ENCODE results near the gene CNNM4. TPM values are rescaled to one million over a fixed set of nuclear protein-coding genes. Genes with fewer than 3 reads are reported as not detected.
A peak's percentile ranks its signal among the peaks of the same experiment; 100 is the strongest.
"Not testable (repeated sequence)": the region's sequence is repeated elsewhere in the genome, so short reads cannot be mapped to it uniquely, and the experiment has no call there.

CNNM4 gene
- total RNA-seq, 1 experiment from 2014 or later = 7.3 TPM

GRCh38 chr2:96805946-96806345 lies 45.2 kb downstream of the CNNM4 start:
- H3K27ac ChIP-seq; H3K27me3 ChIP-seq (replicated peaks); H3K4me3 ChIP-seq; DNase-seq (ENCODE audit: low read depth in 1 of 2, low spot score in 2 of 2); H3K4me1 ChIP-seq (replicated peaks): not testable (repeated sequence)
- Histone ChIP-seq H3K9me3 (replicated peaks) (peaks cover 11% of the 10 kb centered on the region), H3K36me3 (peaks cover 14% of the 10 kb centered on the region)

DNA sequence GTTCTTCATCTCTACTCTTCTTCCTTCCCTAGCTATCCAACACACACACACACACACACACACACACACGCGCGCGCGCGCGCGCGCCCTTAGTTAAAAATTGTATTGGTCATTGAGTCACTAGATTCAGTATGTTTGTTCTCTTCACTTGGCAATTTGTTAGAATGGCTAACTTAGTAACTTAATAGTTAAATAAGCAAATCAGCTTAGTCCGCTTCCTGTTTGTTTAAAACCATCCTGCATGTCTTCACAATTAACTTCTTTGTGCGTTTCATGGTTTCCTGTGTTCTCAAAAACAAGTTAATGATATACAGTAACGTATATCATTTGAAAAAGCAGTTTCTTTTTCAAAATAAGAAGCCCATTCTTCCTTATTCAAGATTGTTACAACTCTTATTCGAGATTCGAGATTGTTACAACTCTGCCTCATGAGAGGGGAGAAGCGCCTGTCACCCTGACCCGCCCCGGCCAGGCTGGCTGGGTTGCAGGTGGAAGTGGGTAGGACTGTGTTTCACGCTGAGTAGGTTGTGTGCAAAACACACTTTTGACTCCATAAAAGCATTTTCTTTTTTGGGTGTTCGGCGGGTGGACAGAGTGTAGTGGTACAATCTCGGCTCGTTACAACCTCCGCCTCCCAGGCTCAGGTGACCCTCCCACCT lies 45.9 kb downstream of the CNNM4 start:
- H3K4me3 ChIP-seq = no peak overlapping the region
- peaks cover 6% of the 10 kb centered on the region; the same call in 1 of the 2 replicates for H3K9me3 ChIP-seq (replicated peaks)
- H3K27me3 ChIP-seq (replicated peaks) = no peaks in the 10 kb centered on the region
- DNase-seq (ENCODE audit: low read depth in 1 of 2, low spot score in 2 of 2) = peak in 1 of 2 experiments; percentile 15
- H3K4me1 ChIP-seq (replicated peaks) = no peaks in the 10 kb centered on the region
- H3K36me3 ChIP-seq = peaks cover 11% of the 10 kb centered on the region
- no peak overlapping the region for H3K27ac ChIP-seq

DNA sequence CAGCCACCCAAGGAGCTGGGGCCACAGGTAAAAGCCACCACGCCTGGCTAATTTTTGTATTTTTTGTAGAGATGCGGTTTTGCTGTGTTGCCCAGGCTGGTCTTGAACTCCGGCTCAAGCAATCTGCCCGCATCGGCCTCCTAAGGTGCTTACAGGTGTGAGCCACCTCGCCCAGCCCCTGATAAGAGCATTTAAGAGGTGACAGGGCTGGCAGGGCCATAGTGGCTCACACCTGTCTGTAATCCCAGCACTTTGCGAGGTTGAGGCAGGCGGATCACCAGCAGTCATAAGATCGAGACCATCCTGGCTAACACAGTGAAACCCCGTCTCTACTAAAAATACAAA lies 46.4 kb downstream of the CNNM4 start:
- no peak for DNase-seq (ENCODE audit: low read depth in 1 of 2, low spot score in 2 of 2)
- H3K9me3 ChIP-seq (replicated peaks) = peaks cover 1% of the 10 kb centered on the region; the same call in 1 of the 2 replicates

DNA sequence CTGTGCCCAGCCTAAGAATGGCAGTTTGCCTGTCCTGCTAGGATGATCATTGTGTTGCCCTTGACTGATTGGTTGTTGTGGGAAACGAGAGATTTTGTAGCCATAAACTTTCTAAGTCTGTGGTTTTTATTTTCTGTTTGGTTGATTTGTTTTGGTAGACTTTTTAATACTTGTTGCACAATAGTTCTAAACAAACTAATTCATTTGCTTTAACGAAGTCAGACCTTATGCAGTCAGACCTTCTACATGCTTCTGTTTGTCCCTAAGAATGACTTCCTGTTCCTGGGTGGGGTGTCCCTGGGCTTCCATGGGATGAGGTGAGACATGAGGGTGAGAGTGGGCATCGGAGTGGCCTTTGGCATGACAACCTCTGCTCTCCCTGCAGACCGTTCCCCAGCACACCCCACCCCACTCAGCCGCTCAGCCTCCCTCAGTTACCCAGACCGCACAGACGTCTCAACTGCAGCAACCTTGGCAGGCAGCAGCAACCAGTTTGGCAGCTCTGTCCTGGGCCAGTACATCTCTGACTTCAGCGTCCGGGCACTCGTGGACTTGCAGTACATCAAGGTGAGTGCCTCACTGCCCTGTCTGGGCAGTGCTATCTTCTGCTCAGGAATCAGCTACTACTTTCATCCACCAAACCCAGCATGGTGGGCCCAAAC lies 47.6 kb downstream of the CNNM4 start:
- H3K4me1 ChIP-seq (replicated peaks) = no peaks in the 10 kb centered on the region
- H3K4me3 ChIP-seq = no peak overlapping the region
- no peak for DNase-seq (ENCODE audit: low read depth in 1 of 2, low spot score in 2 of 2)
- H3K27ac ChIP-seq = no peak overlapping the region
- no peaks in the 10 kb centered on the region for H3K36me3 ChIP-seq
- no peaks in the 10 kb centered on the region for H3K27me3 ChIP-seq (replicated peaks)
- no peaks in the 10 kb centered on the region for H3K9me3 ChIP-seq (replicated peaks)

More for the DNA sequence above, 46.4 kb downstream of the CNNM4 start:
- Histone ChIP-seq H3K27me3 (replicated peaks) (no peaks in the 10 kb centered on the region), H3K4me1 (replicated peaks) (no peaks in the 10 kb centered on the region), H3K36me3 (peaks cover 6% of the 10 kb centered on the region), H3K4me3 (no peak overlapping the region), H3K27ac (no peak overlapping the region)

DNA sequence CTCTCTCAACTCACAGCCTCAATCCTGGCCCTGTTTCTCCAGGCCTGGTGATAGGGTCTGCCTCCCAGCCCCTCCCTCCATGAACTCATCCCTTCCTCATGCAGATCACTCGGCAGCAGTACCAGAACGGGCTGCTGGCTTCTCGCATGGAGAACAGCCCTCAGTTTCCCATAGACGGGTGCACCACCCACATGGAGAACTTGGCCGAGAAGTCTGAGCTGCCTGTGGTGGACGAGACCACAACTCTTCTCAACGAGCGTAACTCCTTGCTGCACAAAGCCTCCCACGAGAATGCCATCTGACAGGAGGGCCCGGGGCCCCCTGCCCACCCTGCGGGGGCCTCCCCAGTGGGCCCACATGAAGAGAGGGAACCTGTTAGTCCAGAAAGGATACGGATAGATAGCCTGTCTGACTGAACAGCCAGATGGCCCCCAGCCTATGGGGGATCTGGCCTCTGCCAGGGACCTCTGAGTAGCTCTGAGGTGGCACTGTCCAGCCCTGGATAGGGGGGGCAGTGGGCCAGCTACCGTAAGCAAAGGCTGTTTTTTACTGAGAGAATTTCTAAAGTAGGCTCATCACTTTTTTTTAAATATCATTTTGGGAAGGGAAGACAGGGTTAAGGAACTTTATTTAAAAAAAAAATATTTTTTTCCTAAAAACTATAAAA lies 48.6 kb downstream of the CNNM4 start:
- no peaks in the 10 kb centered on the region for H3K9me3 ChIP-seq (replicated peaks)
- no peak overlapping the region for H3K27ac ChIP-seq
- no peak overlapping the region for H3K4me3 ChIP-seq
- no peak for DNase-seq (ENCODE audit: low read depth in 1 of 2, low spot score in 2 of 2)
- H3K27me3 ChIP-seq (replicated peaks) = no peaks in the 10 kb centered on the region
- no peaks in the 10 kb centered on the region for H3K4me1 ChIP-seq (replicated peaks)
- H3K36me3 ChIP-seq = no peaks in the 10 kb centered on the region

DNA sequence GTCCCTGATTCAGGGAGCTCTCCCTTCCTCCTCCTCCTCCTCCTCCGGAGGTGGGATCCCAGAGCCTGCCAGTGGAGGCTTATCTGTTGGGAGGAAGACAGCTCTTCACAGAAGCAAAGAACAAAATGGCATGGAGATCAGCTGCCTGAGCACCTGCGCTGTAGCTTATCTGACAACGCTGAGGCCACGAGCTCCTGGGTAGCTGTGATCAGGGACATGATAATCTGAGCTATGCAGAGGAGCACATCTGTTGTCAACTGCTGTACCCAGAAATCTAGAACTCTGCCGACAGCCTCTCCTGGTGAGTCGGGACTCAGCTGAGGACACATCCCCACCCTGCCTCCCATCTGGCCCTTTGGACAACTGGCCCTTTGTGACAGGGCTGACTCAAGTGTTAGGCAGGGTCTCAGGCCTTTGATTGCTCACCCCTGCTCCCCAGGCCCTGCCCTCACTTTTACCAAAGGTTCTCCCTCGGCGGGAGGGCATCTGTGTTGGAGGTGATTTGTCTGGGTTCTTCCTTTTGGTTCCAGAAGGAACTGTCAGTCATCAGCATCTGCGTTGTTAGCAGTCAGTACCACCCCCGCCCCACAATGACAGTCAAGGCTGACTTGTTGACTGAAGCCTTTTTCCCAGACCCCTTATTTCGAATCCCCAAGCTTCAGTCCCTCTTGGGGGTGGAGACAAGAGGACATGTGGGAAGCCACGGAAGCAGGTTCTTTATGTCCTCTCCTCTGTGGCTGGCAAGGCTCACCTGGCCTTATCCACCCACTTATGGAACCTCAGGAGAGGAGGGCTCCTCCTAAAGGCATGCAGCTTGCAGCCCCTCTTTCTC lies 49.5 kb downstream of the CNNM4 start:
- Histone ChIP-seq H3K27ac (no peak overlapping the region), H3K4me1 (replicated peaks) (peaks cover 2% of the 10 kb centered on the region)

DNA sequence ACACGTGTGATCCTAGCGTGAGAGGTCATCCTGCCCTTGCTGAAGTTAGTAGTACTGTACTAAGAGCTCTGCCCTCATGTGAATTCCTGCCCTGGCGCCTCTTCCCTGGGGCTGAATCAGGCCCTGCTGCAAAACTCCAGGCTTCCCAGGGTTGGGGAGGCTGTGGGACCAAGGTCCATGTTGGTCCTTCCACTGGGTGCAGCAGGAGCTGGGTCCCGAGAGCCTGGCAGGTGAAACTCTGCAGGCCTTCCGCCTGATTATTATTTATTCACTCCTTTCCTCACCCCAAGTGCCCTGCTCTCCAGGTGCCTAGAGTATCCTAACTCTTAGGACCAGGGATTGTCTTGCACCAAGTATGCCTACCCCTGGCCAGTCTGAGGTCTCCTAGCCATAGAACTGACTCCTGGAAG lies 50.1 kb downstream of the CNNM4 start:
- Histone ChIP-seq H3K27ac (no peak overlapping the region), H3K4me3 (no peak overlapping the region), H3K27me3 (replicated peaks) (no peaks in the 10 kb centered on the region), H3K4me1 (replicated peaks) (peaks cover 7% of the 10 kb centered on the region), H3K36me3 (no peaks in the 10 kb centered on the region), H3K9me3 (replicated peaks) (no peaks in the 10 kb centered on the region)
- DNase-seq (ENCODE audit: low read depth in 1 of 2, low spot score in 2 of 2) = no peak

More for the DNA sequence above, 49.5 kb downstream of the CNNM4 start:
- H3K27me3 ChIP-seq (replicated peaks) = no peaks in the 10 kb centered on the region
- no peak overlapping the region for H3K4me3 ChIP-seq
- DNase-seq (ENCODE audit: low read depth in 1 of 2, low spot score in 2 of 2) = no peak
- no peaks in the 10 kb centered on the region for H3K36me3 ChIP-seq
- no peaks in the 10 kb centered on the region for H3K9me3 ChIP-seq (replicated peaks)

GRCh38 chr2:96811917-96812316 lies 51.2 kb downstream of the CNNM4 start:
- 0 out of 2 replicates have a peak, but pooled peaks cover 1% of the 10 kb centered on the region for H3K9me3 ChIP-seq (replicated peaks)
- DNase-seq (ENCODE audit: low read depth in 1 of 2, low spot score in 2 of 2) = no peak
- peaks cover 5% of the 10 kb centered on the region; the same call in 1 of the 2 replicates for H3K36me3 ChIP-seq
- no peak overlapping the region for H3K4me3 ChIP-seq
- no peaks in the 10 kb centered on the region for H3K27me3 ChIP-seq (replicated peaks)
- peaks cover 11% of the 10 kb centered on the region for H3K4me1 ChIP-seq (replicated peaks)
- H3K27ac ChIP-seq = no peak overlapping the region

GRCh38 chr2:96813656-96814055 lies 53.0 kb downstream of the CNNM4 start:
- Histone ChIP-seq H3K4me1 (replicated peaks) (peaks cover 21% of the 10 kb centered on the region), H3K27ac (no peak overlapping the region), H3K4me3 (no peak overlapping the region), H3K27me3 (replicated peaks) (no peaks in the 10 kb centered on the region), H3K36me3 (peaks cover 15% of the 10 kb centered on the region), H3K9me3 (replicated peaks) (0 out of 2 replicates have a peak, but pooled peaks cover 3% of the 10 kb centered on the region)
- DNase-seq (ENCODE audit: low read depth in 1 of 2, low spot score in 2 of 2) = no peak

GRCh38 chr2:96815326-96816126 lies 54.8 kb downstream of the CNNM4 start:
- H3K27ac ChIP-seq = no peak overlapping the region
- 0 out of 2 replicates have a peak, but pooled peaks cover 3% of the 10 kb centered on the region for H3K9me3 ChIP-seq (replicated peaks)
- no peaks in the 10 kb centered on the region for H3K27me3 ChIP-seq (replicated peaks)
- H3K36me3 ChIP-seq = peaks cover 20% of the 10 kb centered on the region
- peak overlapping the region; percentile 99 for H3K4me3 ChIP-seq
- peaks cover 21% of the 10 kb centered on the region for H3K4me1 ChIP-seq (replicated peaks)
- peak in 1 of 2 experiments; percentile 53 for DNase-seq (ENCODE audit: low read depth in 1 of 2, low spot score in 2 of 2)

DNA sequence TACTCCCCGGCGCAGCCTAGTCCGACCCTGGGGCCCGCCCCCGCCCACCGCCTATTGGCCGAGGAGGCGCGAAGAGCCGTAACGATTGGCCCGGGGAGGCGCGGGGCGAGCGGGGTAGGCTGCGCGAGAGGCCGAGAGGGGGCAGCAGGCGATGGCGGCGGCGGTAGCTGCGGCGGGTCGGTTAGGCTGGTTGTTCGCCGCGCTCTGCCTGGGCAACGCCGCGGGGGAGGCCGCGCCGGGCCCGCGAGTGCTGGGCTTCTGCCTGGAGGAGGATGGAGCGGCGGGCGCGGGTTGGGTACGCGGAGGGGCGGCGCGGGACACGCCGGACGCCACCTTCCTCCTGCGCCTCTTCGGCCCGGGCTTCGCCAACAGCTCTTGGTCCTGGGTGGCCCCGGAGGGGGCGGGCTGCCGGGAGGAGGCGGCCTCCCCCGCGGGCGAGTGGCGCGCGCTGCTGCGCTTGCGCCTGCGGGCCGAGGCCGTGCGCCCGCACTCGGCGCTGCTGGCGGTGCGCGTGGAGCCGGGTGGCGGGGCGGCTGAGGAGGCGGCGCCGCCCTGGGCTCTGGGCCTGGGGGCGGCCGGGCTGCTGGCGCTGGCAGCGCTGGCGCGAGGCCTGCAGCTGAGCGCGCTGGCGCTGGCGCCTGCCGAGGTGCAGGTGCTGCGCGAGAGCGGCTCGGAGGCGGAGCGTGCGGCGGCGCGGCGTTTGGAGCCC lies 55.6 kb downstream of the CNNM4 start, which contains the start of gene CNNM3:
CNNM3 (plus strand) TSS at position 142 of the 709 bp plus-strand sequence; CDS start at position 152, 10 bp downstream.
- Histone ChIP-seq H3K4me3 (peak within 1 kb of the TSS; percentile 99), H3K27me3 (replicated peaks) (no peaks in the 10 kb centered on the region), H3K27ac (peak within 1 kb of the TSS; percentile 56), H3K9me3 (replicated peaks) (0 out of 2 replicates have a peak, but pooled peaks cover 3% of the 10 kb centered on the region), H3K36me3 (peaks cover 20% of the 10 kb centered on the region), H3K4me1 (replicated peaks) (peaks cover 21% of the 10 kb centered on the region)
- peak; percentile 95 to 96 for DNase-seq (ENCODE audit: low read depth in 1 of 2, low spot score in 2 of 2)

Data from SJSA1 (cell line).